NCI-H1105 (cell line): Measurements from ENCODE around the gene FBXO38.
"Not testable (repeated sequence)": the region's sequence is repeated elsewhere in the genome, so short reads cannot be mapped to it uniquely, and the experiment has no call there.

Source experiments
- DNase-seq: peaks from one replicate; lab custom pipeline; 2025; lab: John Stamatoyannopoulos, UW

Gene FBXO38

GRCh38 chr5:148427370-148428042 is 43.7 kb downstream of the FBXO38 start:
- no peak for DNase-seq

- no peak for DNase-seq
Measured at GRCh38 chr5:148428848-148429247, 45.1 kb downstream of the FBXO38 start.

GRCh38 chr5:148433826-148434225 is 50.1 kb downstream of the FBXO38 start:
- no peak for DNase-seq

GRCh38 chr5:148436029-148436428 is 52.3 kb downstream of the FBXO38 start:
- DNase-seq = no peak

GRCh38 chr5:148437249-148437648 is 53.5 kb downstream of the FBXO38 start:
- no peak for DNase-seq

- DNase-seq = no peak
Measured at GRCh38 chr5:148438933-148439332, 55.2 kb downstream of the FBXO38 start.

GRCh38 chr5:148443241-148443640 is 59.5 kb downstream of the FBXO38 start:
- no peak for DNase-seq

GRCh38 chr5:148443998-148444397 is 60.2 kb downstream of the FBXO38 start:
- DNase-seq = peak; percentile 35

GRCh38 chr5:148445578-148445977 is 61.8 kb downstream of the FBXO38 start:
- DNase-seq = no peak

- no peak for DNase-seq
Measured at GRCh38 chr5:148446611-148447010, 62.9 kb downstream of the FBXO38 start.

- no peak for DNase-seq
Measured at GRCh38 chr5:148452499-148453193, 68.9 kb downstream of the FBXO38 start.

- DNase-seq = no peak
Measured at GRCh38 chr5:148454576-148454975, 70.8 kb downstream of the FBXO38 start.

GRCh38 chr5:148455185-148455584 is 71.4 kb downstream of the FBXO38 start:
- no peak for DNase-seq

GRCh38 chr5:148457183-148457620 is 73.4 kb downstream of the FBXO38 start:
- peak; percentile 89 for DNase-seq

- DNase-seq = no peak
Measured at GRCh38 chr5:148458036-148458888, 74.5 kb downstream of the FBXO38 start.

- no peak for DNase-seq
Measured at GRCh38 chr5:148459669-148460068, 75.9 kb downstream of the FBXO38 start.

GRCh38 chr5:148465381-148466235 is 81.8 kb downstream of the FBXO38 start:
- no peak for DNase-seq

- no peak for DNase-seq
Measured at GRCh38 chr5:148466236-148466580, 82.5 kb downstream of the FBXO38 start.

- DNase-seq = no peak
Measured at GRCh38 chr5:148467958-148468357, 84.2 kb downstream of the FBXO38 start.

GRCh38 chr5:148468746-148469145 is 85.0 kb downstream of the FBXO38 start:
- not testable (repeated sequence) for DNase-seq

- DNase-seq = no peak
Measured at GRCh38 chr5:148469501-148469935, 85.8 kb downstream of the FBXO38 start.

GRCh38 chr5:148471379-148471778 is 87.6 kb downstream of the FBXO38 start:
- DNase-seq = no peak
